Right cardiac atrium (tissue), 5 donors: ENCODE results near the gene BMS1. TPM values are rescaled to one million over a fixed set of nuclear protein-coding genes. Genes with fewer than 3 reads are reported as not detected.

Experiments
- polyA plus RNA-seq: library from polyadenylated mRNA; stranded (reverse); fragments of 200-250 nt; gene quantifications from one replicate; pipeline ENCODE4 v1.2.3, GENCODE V29; 2013
- total RNA-seq, 4 donors: library from RNA; stranded (reverse); fragmentation: NEBNext Ultra II Directional; extraction: Animal tissue kit (Norgen Biotek cat#: 25700); gene quantifications; one replicate each; pipeline ENCODE4 v1.2.1, GENCODE V29; 2021
- donor health status: healthy with polysubstance abuse.
- donor health status: DM: no; HTN: yes; CAD: no.
- donor health status: DM: no; HTN: no; CAD: no.
- donor health status: DM: no; HTN: yes; CAD: no; lungs with severe emphysema.
- donor health status: DM: yes; HTN: yes; CAD: no.

BMS1 gene
- total and polyA plus RNA-seq, 5 donors: 6.8 to 13.1 (median 11.9) TPM

Other genes with a start within 250 kb of the BMS1 start
- gene ZNF33B, start 144.2 kb upstream of the BMS1 start, total RNA-seq: 10 to 100 TPM in 3 of 4 donors, 1 to 10 TPM in 1; 9.4 to 22.1 (median 18.0) TPM
- 4.5 TPM for gene ZNF33B, start 144.2 kb upstream of the BMS1 start, polyA plus RNA-seq